ENCODE measurements around the gene ACBD6. TPM values are rescaled to one million over a fixed set of nuclear protein-coding genes. Genes with fewer than 3 reads are reported as not detected.

The ACBD6 gene
- total RNA-seq, 1 donor from 2014 or later, result 43.4 TPM

GRCh38 chr1:180407051-180407450, 95.3 kb downstream of the ACBD6 start:
- H2AFZ ChIP-seq (ENCODE audit: low read depth, low read length), result no peak overlapping the region
- H3K4me3 ChIP-seq (ENCODE audit: insufficient read depth, low read depth, low read length), result no peak overlapping the region
- FAIRE-seq (no peak), DNase-seq (ENCODE audit: low read depth) (no peak)
- Mint-ChIP-seq H3K4me1 (ENCODE audit: low read depth, unreplicated experiment) (peaks cover 4% of the 10 kb centered on the region), H3K27ac (ENCODE audit: unreplicated experiment) (no peak overlapping the region), H3K27me3 (ENCODE audit: low read depth, unreplicated experiment) (no peaks in the 10 kb centered on the region), H3K4me3 (ENCODE audit: unreplicated experiment) (no peak overlapping the region), H3K9me3 (ENCODE audit: unreplicated experiment) (no peaks in the 10 kb centered on the region), H3K36me3 (ENCODE audit: low read depth, unreplicated experiment) (no peaks in the 10 kb centered on the region)
- no peak for TF ChIP-seq EZH2 (IDR thresholded peaks at IDR 0.05; ENCODE audit: insufficient read depth, low read length)
- no peak for TF ChIP-seq CTCF (IDR thresholded peaks at IDR 0.05; ENCODE audit: insufficient read depth, low read depth, low read length)
- no peaks in the 10 kb centered on the region for H3K27me3 ChIP-seq (ENCODE audit: insufficient read depth, low read length)
- H3K9ac ChIP-seq (ENCODE audit: low read length), result no peak overlapping the region
- no peak overlapping the region for H3K27ac ChIP-seq (ENCODE audit: low read depth, low read length)
- H3K36me3 ChIP-seq (ENCODE audit: insufficient read depth, low read length), result no peaks in the 10 kb centered on the region
- no peak overlapping the region for H3K4me2 ChIP-seq (ENCODE audit: low read length)
- no peaks in the 10 kb centered on the region for H3K9me3 ChIP-seq (ENCODE audit: insufficient read depth, low read depth, low read length)
- no peaks in the 10 kb centered on the region for H3K4me1 ChIP-seq (ENCODE audit: insufficient read depth, low read length)
- peaks cover 4% of the 10 kb centered on the region for H4K20me1 ChIP-seq (ENCODE audit: insufficient read depth, low read length)
- no peaks in the 10 kb centered on the region for H3K79me2 ChIP-seq (ENCODE audit: insufficient read depth, low read length)

GRCh38 chr1:180402551-180402950, 99.8 kb downstream of the ACBD6 start:
- Histone ChIP-seq H3K27ac (ENCODE audit: low read depth, low read length) (no peak overlapping the region), H4K20me1 (ENCODE audit: insufficient read depth, low read length) (peaks cover 6% of the 10 kb centered on the region), H3K4me3 (ENCODE audit: insufficient read depth, low read depth, low read length) (no peak overlapping the region), H3K79me2 (ENCODE audit: insufficient read depth, low read length) (no peaks in the 10 kb centered on the region), H3K4me1 (ENCODE audit: insufficient read depth, low read length) (no peaks in the 10 kb centered on the region), H3K4me2 (ENCODE audit: low read length) (no peak overlapping the region), H3K9ac (ENCODE audit: low read length) (no peak overlapping the region), H2AFZ (ENCODE audit: low read depth, low read length) (no peak overlapping the region), H3K27me3 (ENCODE audit: insufficient read depth, low read length) (no peaks in the 10 kb centered on the region), H3K9me3 (ENCODE audit: insufficient read depth, low read depth, low read length) (no peaks in the 10 kb centered on the region), H3K36me3 (ENCODE audit: insufficient read depth, low read length) (no peaks in the 10 kb centered on the region)
- no peak for FAIRE-seq
- no peak for TF ChIP-seq CTCF (IDR thresholded peaks at IDR 0.05; ENCODE audit: insufficient read depth, low read depth, low read length)
- no peak for TF ChIP-seq EZH2 (IDR thresholded peaks at IDR 0.05; ENCODE audit: insufficient read depth, low read length)
- H3K9me3 Mint-ChIP-seq (ENCODE audit: unreplicated experiment), result no peaks in the 10 kb centered on the region
- no peak overlapping the region for H3K27ac Mint-ChIP-seq (ENCODE audit: unreplicated experiment)
- no peak for DNase-seq (ENCODE audit: low read depth)
- no peak overlapping the region for H3K4me3 Mint-ChIP-seq (ENCODE audit: unreplicated experiment)
- no peaks in the 10 kb centered on the region for H3K36me3 Mint-ChIP-seq (ENCODE audit: low read depth, unreplicated experiment)
- peaks cover 4% of the 10 kb centered on the region for H3K4me1 Mint-ChIP-seq (ENCODE audit: low read depth, unreplicated experiment)
- H3K27me3 Mint-ChIP-seq (ENCODE audit: low read depth, unreplicated experiment), result no peaks in the 10 kb centered on the region

GRCh38 chr1:180402001-180402400, 100.4 kb downstream of the ACBD6 start:
- Histone ChIP-seq H4K20me1 (ENCODE audit: insufficient read depth, low read length) (peaks cover 6% of the 10 kb centered on the region), H3K36me3 (ENCODE audit: insufficient read depth, low read length) (no peaks in the 10 kb centered on the region), H3K27ac (ENCODE audit: low read depth, low read length) (no peak overlapping the region), H3K4me3 (ENCODE audit: insufficient read depth, low read depth, low read length) (no peak overlapping the region), H3K9me3 (ENCODE audit: insufficient read depth, low read depth, low read length) (no peaks in the 10 kb centered on the region), H3K9ac (ENCODE audit: low read length) (no peak overlapping the region), H3K4me1 (ENCODE audit: insufficient read depth, low read length) (no peaks in the 10 kb centered on the region), H3K79me2 (ENCODE audit: insufficient read depth, low read length) (no peaks in the 10 kb centered on the region), H3K27me3 (ENCODE audit: insufficient read depth, low read length) (no peaks in the 10 kb centered on the region), H3K4me2 (ENCODE audit: low read length) (no peak overlapping the region), H2AFZ (ENCODE audit: low read depth, low read length) (no peak overlapping the region)
- Mint-ChIP-seq H3K4me1 (ENCODE audit: low read depth, unreplicated experiment) (peaks cover 4% of the 10 kb centered on the region), H3K27ac (ENCODE audit: unreplicated experiment) (no peak overlapping the region), H3K4me3 (ENCODE audit: unreplicated experiment) (no peak overlapping the region), H3K27me3 (ENCODE audit: low read depth, unreplicated experiment) (no peaks in the 10 kb centered on the region), H3K9me3 (ENCODE audit: unreplicated experiment) (no peaks in the 10 kb centered on the region), H3K36me3 (ENCODE audit: low read depth, unreplicated experiment) (no peaks in the 10 kb centered on the region)
- TF ChIP-seq EZH2 (IDR thresholded peaks at IDR 0.05; ENCODE audit: insufficient read depth, low read length), result no peak
- no peak for TF ChIP-seq CTCF (IDR thresholded peaks at IDR 0.05; ENCODE audit: insufficient read depth, low read depth, low read length)
- no peak for DNase-seq (ENCODE audit: low read depth)
- FAIRE-seq, result no peak

Data from astrocyte (in vitro differentiated cells and primary cell).